ENCODE results near the gene CD58.

The CD58 gene

DNA sequence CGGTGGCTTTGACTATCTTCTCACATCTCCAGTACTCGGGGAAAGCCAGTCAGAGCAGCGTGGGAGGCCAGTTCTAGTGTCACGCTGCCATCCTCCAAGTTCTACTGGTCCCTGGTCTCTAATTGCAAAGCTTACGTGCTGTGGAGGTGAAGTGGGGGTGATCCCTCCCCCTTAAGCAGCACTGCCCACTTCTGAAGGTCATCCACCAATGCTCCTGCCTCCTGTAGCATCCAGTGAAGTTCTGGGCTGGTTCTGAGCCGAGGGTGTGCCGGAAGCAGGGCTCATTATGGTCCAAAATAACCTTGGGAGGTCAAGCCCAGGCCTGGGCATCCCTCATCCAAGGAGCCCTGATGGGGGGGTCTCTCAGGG lies 95.0 kb downstream of the CD58 start:
- FAIRE-seq, result no peak
- DNase-seq (ENCODE audit: insufficient read length, low spot score), result no peak

DNA sequence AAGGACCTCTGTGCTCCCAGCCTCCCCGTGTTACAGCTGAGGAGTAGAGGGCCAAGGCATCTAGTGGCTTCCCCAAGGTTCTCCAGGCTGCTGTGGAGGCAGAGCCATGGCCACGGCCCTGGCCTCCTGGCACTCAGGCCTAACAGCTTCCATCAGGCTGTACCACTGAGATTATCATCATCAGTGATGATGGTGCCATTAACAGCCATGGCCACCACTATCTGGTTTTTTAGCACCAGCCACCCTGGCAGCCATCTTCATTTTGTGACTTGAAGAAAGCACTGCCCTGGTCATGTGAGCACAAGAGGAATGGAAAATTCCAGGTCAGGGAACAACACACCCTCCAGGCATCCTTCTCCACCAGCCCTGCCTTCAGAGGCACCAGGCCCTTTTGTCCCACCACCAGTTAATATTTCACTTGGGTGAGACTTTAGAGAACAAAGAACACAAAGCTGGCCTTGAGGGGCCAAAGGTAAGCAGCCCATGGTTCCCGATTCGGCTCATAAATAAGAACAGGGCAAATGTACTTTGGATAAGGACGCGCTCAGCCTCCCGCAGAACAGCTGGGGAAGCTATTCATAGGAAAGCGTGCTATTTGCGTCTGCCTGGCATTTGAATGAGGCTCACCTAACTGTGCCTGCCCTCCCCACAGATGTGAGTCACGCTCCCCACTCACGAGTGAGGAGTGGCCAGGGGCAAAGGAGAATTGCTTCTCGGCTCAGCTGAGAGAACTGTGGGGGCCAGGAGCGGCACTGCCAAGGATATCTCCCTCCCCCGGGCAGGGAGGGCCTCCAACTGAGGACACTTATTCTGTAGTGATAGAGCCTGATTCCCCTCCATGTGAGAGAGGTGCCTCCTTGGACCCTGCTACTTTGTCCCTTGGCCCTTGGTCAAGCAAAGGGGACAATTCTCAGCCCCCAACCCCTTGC lies 95.6 kb downstream of the CD58 start:
- TF ChIP-seq TAF1 (IDR thresholded peaks at IDR 0.05; ENCODE audit: low read depth, low read length) (no peak), PAX5 (IDR thresholded peaks at IDR 0.05; ENCODE audit: insufficient read depth, low read length, severe bottlenecking) (no peak), POLR2A (IDR thresholded peaks at IDR 0.05; ENCODE audit: low read depth, low read length) (no peak), POU2F2 (IDR thresholded peaks at IDR 0.05; ENCODE audit: low read depth, low read length) (no peak), POLR2AphosphoS5 (IDR thresholded peaks at IDR 0.05; ENCODE audit: low read depth, low read length) (no peak), SPI1 (IDR thresholded peaks at IDR 0.05; ENCODE audit: low read depth, low read length) (no peak)
- DNase-seq (ENCODE audit: insufficient read length, low spot score) (no peak), FAIRE-seq (no peak)

More for the DNA sequence above, 95.0 kb downstream of the CD58 start:
- TF ChIP-seq POU2F2 (IDR thresholded peaks at IDR 0.05; ENCODE audit: low read depth, low read length), result no peak
- no peak for TF ChIP-seq POLR2AphosphoS5 (IDR thresholded peaks at IDR 0.05; ENCODE audit: low read depth, low read length)
- TF ChIP-seq POLR2A (IDR thresholded peaks at IDR 0.05; ENCODE audit: low read depth, low read length), result no peak
- TF ChIP-seq PAX5 (IDR thresholded peaks at IDR 0.05; ENCODE audit: insufficient read depth, low read length, severe bottlenecking), result no peak
- TF ChIP-seq TAF1 (IDR thresholded peaks at IDR 0.05; ENCODE audit: low read depth, low read length), result no peak

DNA sequence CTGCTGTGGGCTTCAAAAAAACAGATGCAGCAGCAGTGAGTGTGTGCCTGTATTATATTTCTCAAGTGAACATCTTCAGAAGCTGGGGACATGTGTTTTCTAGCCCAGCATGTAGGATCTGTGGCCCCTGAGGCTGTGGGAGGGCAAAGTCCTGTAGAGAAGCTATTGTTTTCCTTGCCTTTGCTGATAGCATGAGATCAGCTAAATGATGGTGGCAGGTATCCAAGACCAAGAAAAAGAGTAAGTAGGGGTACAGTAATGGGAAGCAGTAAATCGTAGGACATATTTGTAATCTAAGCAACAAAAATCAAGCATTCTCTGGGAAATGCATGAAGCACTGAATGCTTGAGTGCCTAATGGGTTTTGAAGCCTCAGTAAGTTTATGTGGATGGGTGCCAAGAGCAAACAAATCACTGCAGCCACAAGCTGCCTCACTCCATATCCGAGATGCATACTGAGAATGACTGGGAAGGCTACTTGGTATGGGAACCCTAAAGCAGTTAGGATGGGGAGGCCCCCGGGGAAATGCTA lies 98.3 kb downstream of the CD58 start:
- no peak for FAIRE-seq
- DNase-seq (ENCODE audit: insufficient read length, low spot score), result no peak
- TF ChIP-seq POLR2AphosphoS5 (IDR thresholded peaks at IDR 0.05; ENCODE audit: low read depth, low read length), result no peak
- TF ChIP-seq POLR2A (IDR thresholded peaks at IDR 0.05; ENCODE audit: low read depth, low read length), result no peak
- TF ChIP-seq PAX5 (IDR thresholded peaks at IDR 0.05; ENCODE audit: insufficient read depth, low read length, severe bottlenecking), result no peak
- no peak for TF ChIP-seq POU2F2 (IDR thresholded peaks at IDR 0.05; ENCODE audit: low read depth, low read length)

DNA sequence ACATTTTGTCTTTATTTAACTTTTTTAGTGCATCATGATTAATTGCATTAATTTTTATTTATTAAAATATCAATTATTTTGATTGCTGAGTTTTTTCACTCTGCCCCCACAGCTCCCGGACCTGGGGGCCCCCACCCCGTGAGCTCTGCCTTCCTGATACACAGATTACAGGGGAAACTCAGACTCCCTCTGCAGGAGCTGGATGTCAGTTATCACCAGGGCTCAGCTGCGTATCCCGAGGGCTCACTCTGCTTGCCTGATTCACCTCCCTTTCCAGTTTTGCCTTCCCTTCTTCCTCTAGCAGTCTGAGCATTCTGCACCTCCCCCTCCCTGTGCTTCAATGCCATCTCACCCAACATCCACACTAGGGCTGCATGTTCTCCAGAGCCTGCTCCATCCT lies 99.6 kb downstream of the CD58 start:
- no peak for TF ChIP-seq POLR2AphosphoS5 (IDR thresholded peaks at IDR 0.05; ENCODE audit: low read depth, low read length)
- TF ChIP-seq PAX5 (IDR thresholded peaks at IDR 0.05; ENCODE audit: insufficient read depth, low read length, severe bottlenecking), result no peak
- TF ChIP-seq TAF1 (IDR thresholded peaks at IDR 0.05; ENCODE audit: low read depth, low read length), result no peak
- no peak for TF ChIP-seq POLR2A (IDR thresholded peaks at IDR 0.05; ENCODE audit: low read depth, low read length)
- TF ChIP-seq POU2F2 (IDR thresholded peaks at IDR 0.05; ENCODE audit: low read depth, low read length), result no peak
- no peak for TF ChIP-seq SPI1 (IDR thresholded peaks at IDR 0.05; ENCODE audit: low read depth, low read length)
- DNase-seq (ENCODE audit: insufficient read length, low spot score) (no peak), FAIRE-seq (no peak)

DNA sequence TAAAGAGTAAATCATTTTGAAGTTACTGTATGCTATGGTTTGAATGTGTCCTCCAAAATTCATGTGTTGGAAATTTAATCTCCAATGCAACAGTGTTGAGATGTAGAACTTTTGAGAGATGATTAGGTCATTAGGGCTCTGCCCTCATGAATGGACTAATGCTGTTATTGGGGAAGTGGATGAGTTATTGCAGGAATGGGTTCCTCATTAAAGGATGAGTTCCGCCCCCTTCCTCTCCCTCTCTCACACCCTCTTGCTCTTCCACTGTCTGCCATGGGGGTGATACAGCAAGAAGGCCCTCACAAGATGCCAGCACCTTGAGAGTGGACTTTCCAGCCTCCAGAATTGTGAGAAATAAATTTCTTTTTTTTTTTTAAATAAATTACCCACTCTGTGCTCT lies 100.2 kb downstream of the CD58 start:
- DNase-seq (ENCODE audit: insufficient read length, low spot score) (no peak), FAIRE-seq (no peak)
- TF ChIP-seq PAX5 (IDR thresholded peaks at IDR 0.05; ENCODE audit: insufficient read depth, low read length, severe bottlenecking) (no peak), POLR2AphosphoS5 (IDR thresholded peaks at IDR 0.05; ENCODE audit: low read depth, low read length) (no peak), POLR2A (IDR thresholded peaks at IDR 0.05; ENCODE audit: low read depth, low read length) (no peak), TAF1 (IDR thresholded peaks at IDR 0.05; ENCODE audit: low read depth, low read length) (no peak), SPI1 (IDR thresholded peaks at IDR 0.05; ENCODE audit: low read depth, low read length) (no peak), POU2F2 (IDR thresholded peaks at IDR 0.05; ENCODE audit: low read depth, low read length) (no peak)

DNA sequence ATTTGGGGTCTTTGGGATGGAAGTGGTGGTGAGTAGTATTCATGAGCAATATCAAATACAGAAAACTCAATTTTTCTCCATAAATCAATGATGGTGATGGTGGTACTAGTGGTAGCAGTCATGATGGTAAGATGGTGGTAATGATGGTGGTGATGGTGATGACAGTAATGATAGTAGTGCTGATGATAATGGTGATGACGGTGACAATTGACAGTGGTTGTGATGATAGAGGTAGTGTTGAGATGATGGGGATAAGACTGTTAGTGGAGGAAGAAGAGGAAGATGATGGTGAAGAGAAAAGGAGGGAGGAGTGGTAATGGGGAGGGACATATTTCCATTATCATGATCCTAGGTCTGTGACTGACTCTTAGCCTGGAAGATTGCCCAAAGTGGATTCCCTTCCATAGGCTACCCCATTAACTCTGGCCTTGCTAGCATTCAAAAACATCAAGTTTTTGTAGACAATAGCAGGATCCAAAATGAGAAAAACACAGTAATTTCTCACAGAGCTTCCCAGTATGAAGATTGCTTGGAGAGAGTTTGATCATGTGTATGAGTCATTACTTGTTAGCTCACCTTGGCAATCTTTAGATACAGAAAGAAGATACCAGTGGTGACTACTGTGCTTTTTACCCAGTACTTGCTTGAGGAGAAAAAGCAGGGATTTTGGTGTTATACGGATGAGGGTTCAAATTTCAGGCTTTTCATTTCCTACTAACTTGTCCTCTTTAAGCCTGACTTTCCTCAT lies 103.8 kb downstream of the CD58 start:
- TF ChIP-seq POLR2AphosphoS5 (IDR thresholded peaks at IDR 0.05; ENCODE audit: low read depth, low read length) (no peak), POLR2A (IDR thresholded peaks at IDR 0.05; ENCODE audit: low read depth, low read length) (no peak), TAF1 (IDR thresholded peaks at IDR 0.05; ENCODE audit: low read depth, low read length) (no peak), POU2F2 (IDR thresholded peaks at IDR 0.05; ENCODE audit: low read depth, low read length) (no peak), PAX5 (IDR thresholded peaks at IDR 0.05; ENCODE audit: insufficient read depth, low read length, severe bottlenecking) (no peak), SPI1 (IDR thresholded peaks at IDR 0.05; ENCODE audit: low read depth, low read length) (no peak)
- FAIRE-seq (no peak), DNase-seq (ENCODE audit: insufficient read length, low spot score) (no peak)

DNA sequence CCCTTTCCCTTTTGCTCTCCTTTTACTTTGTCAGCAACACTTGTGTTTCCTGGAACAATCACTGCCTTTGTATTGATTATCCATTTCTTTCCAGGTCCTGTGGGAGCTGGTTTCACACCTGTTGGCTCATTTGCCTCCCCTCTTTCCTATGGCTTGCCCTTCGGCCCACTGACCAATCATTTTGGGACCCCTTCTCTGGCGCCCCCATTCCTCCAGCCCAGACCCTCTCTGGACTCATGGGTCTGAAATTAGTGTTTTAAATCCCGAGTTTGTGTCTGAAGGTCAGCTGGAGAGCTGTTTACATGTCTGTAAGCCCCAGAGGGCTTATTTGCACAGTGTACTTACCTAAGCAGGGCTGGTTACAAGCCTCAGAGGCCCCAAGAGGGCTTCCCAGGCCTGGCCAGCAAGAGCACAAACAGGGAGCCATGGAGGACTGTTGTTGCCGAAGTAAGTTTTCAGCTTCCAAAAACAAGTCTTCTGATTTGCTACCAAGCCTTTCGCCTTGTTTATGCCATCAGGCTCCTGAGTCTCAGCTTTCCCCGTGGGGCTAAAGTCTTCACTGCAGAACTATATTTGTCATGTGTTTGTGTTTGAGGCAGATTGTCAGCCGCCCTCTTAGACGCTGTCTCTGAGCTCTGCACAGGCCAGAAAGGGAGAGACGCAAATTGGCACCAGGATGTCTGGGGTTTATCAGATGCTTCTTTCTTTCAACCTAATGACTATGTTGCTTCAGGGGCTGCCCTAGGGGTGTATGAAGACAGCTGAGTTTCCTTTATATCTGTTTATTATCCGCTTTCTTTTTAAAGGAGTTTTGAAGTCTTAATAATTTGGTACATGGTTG lies 104.8 kb downstream of the CD58 start:
- FAIRE-seq, result no peak

DNA sequence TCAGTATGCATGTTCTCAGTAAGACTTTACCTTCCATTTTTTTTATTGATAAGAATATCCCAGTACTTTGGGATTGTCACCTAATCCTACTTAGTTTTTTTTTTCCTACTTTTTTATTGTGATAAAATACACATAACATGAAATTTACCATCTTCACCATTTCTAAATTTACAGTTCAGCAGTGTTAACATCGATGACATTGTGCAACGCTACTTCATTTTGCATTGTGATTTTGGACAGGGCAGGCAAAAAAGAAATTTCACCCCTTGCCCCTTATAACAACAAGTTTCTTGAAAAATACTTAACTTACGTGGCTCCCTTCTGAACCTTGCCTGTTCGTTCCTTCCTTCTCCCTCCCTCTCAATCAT lies 105.4 kb downstream of the CD58 start:
- no peak for TF ChIP-seq PAX5 (IDR thresholded peaks at IDR 0.05; ENCODE audit: insufficient read depth, low read length, severe bottlenecking)
- no peak for TF ChIP-seq POU2F2 (IDR thresholded peaks at IDR 0.05; ENCODE audit: low read depth, low read length)
- TF ChIP-seq TAF1 (IDR thresholded peaks at IDR 0.05; ENCODE audit: low read depth, low read length), result no peak
- TF ChIP-seq POLR2A (IDR thresholded peaks at IDR 0.05; ENCODE audit: low read depth, low read length), result no peak
- no peak for TF ChIP-seq POLR2AphosphoS5 (IDR thresholded peaks at IDR 0.05; ENCODE audit: low read depth, low read length)
- no peak for TF ChIP-seq SPI1 (IDR thresholded peaks at IDR 0.05; ENCODE audit: low read depth, low read length)
- FAIRE-seq (no peak), DNase-seq (ENCODE audit: insufficient read length, low spot score) (no peak)

More for the DNA sequence above, 104.8 kb downstream of the CD58 start:
- DNase-seq (ENCODE audit: insufficient read length, low spot score), result no peak
- TF ChIP-seq TAF1 (IDR thresholded peaks at IDR 0.05; ENCODE audit: low read depth, low read length) (no peak), POU2F2 (IDR thresholded peaks at IDR 0.05; ENCODE audit: low read depth, low read length) (no peak), POLR2A (IDR thresholded peaks at IDR 0.05; ENCODE audit: low read depth, low read length) (no peak)
